HUES64 (cell line): ENCODE data around the gene LRRN1. TPM values are rescaled to one million over a fixed set of nuclear protein-coding genes. Genes with fewer than 3 reads are reported as not detected.

Experiments used
- H3K27ac ChIP-seq: 2 replicates; pipeline ENCODE4 v1.7.0; 2013; ENCODE audit warnings: low read depth, low read length, inconsistent platforms
- H3K27me3 ChIP-seq: 2 replicates; pipeline ENCODE4 v1.6.1; 2013; ENCODE audit warnings: mild to moderate bottlenecking, low read length; ENCODE audit not compliant: insufficient read depth
- H3K36me3 ChIP-seq: 2 replicates; pipeline ENCODE4 v1.6.1; 2013; ENCODE audit warnings: mild to moderate bottlenecking, low read length; ENCODE audit not compliant: insufficient read depth
- H3K4me1 ChIP-seq: 2 replicates; pipeline ENCODE4 v1.6.1; 2013; ENCODE audit warnings: mild to moderate bottlenecking, low read length, moderate library complexity; ENCODE audit not compliant: insufficient read depth
- H3K4me3 ChIP-seq: 2 replicates; pipeline ENCODE4 v1.5.1; 2013; ENCODE audit warnings: mild to moderate bottlenecking, low read length, moderate library complexity
- H3K9ac ChIP-seq: 2 replicates; pipeline ENCODE4 v1.6.1; 2013; ENCODE audit warnings: mild to moderate bottlenecking, low read depth, low read length
- H3K9me3 ChIP-seq: 2 replicates; pipeline ENCODE4 v1.6.1; 2013; ENCODE audit warnings: low read depth, low read length; ENCODE audit not compliant: insufficient read depth
- WGBS: fragments of 150-250, 120-280 bp; methylation state at CpG from one replicate; pipeline ENCODE4 v1.1.7; 2013; ENCODE audit warnings: missing lambda C conversion rate; 5-methylcytosine and 5-hydroxymethylcytosine counted together
- polyA plus RNA-seq, 2 experiments: library from polyadenylated mRNA; stranded (reverse); fragments of 50-300 nt; gene quantifications; one replicate each; pipeline ENCODE4 v1.2.3, GENCODE V29; 2013

The LRRN1 gene
- 167 TPM for polyA plus RNA-seq (2013, experiment 1 of 2)
- polyA plus RNA-seq (2013, experiment 2 of 2) = 164 TPM

DNA sequence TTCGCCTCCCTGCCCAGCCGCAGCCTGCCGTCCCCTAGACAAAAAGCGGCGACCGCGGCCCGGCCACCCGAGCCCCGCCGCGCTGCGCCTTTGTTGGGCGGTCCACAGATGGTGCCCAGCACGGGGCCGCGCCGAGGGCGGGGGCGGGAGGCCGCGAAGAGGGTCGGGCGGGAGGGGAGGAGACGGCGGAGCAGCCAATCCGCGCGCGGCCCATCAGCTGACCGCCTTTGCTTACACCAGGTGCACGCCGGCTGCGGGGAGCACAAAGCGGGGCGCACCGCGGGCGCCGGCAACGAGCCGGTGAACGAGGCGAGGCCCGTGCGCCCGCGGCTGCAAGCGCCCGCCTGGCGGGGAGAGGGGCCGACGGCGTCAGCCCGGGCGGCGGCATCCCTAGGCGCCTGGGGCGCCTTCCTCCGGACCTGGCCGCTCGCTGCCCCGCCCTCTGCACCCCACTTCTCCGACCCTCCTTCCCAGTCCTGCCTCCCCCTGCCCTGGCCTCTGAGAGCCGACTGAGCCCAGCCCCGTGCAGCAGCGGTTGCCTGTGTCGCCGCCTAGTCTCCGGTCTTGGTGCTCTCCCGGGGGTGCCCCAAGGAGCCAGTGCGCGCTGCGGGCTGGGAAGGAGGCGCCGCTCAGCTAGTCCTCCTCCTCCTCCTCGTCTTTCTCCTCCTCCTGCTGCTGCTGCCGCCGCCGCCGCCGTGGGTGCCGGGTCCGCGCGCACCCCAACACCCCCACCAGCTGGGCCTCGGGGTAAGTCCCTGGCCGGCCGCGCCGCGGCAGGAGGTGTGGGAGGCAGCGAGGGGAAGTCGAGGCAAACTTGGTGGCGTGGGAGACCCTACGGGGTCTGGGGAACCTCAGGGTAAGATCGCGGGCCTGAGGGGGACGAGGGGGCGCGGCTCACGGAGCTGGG, at the start of gene LRRN1:
Gene LRRN1, plus strand, starts transcription at position 259 of the 907 bp plus-strand sequence. CDS start 45,211 bp downstream, outside the sequence.
- Histone ChIP-seq H3K4me1 (peaks cover 31% of the 10 kb centered on the region), H3K27ac (peak within 1 kb of the TSS; percentile 99), H3K27me3 (peaks cover 21% of the 10 kb centered on the region), H3K4me3 (peak within 1 kb of the TSS; percentile 78), H3K9me3 (no peaks in the 10 kb centered on the region), H3K9ac (peak within 1 kb of the TSS; percentile 97), H3K36me3 (peaks cover 22% of the 10 kb centered on the region)
- WGBS = under 1% methylated on average over 102 of the region's 102 CpGs

GRCh38 chr3:3753416-3753815, 45.8 kb upstream of the LRRN1 start:
- WGBS = 65% methylated on average over 3 of the region's 3 CpGs
- Histone ChIP-seq H3K27me3 (no peaks in the 10 kb centered on the region), H3K4me3 (no peak overlapping the region), H3K36me3 (no peaks in the 10 kb centered on the region), H3K9ac (no peak overlapping the region), H3K9me3 (no peaks in the 10 kb centered on the region), H3K4me1 (peaks cover 4% of the 10 kb centered on the region; the same call in 1 of the 2 replicates), H3K27ac (no peak overlapping the region)

GRCh38 chr3:3765661-3766060, 33.6 kb upstream of the LRRN1 start:
- WGBS = 70% methylated on average over 4 of the region's 4 CpGs
- Histone ChIP-seq H3K4me1 (peaks cover 7% of the 10 kb centered on the region; the same call in 1 of the 2 replicates), H3K9ac (no peak overlapping the region), H3K9me3 (no peaks in the 10 kb centered on the region), H3K27me3 (no peaks in the 10 kb centered on the region), H3K27ac (no peak overlapping the region), H3K36me3 (no peaks in the 10 kb centered on the region), H3K4me3 (no peak overlapping the region)

GRCh38 chr3:3766140-3766539, 33.1 kb upstream of the LRRN1 start:
- Histone ChIP-seq H3K27ac (no peak overlapping the region), H3K4me1 (peaks cover 7% of the 10 kb centered on the region; the same call in 1 of the 2 replicates)
- 97% methylated on average over 1 of the region's 1 CpG for whole genome bisulfite sequencing

DNA sequence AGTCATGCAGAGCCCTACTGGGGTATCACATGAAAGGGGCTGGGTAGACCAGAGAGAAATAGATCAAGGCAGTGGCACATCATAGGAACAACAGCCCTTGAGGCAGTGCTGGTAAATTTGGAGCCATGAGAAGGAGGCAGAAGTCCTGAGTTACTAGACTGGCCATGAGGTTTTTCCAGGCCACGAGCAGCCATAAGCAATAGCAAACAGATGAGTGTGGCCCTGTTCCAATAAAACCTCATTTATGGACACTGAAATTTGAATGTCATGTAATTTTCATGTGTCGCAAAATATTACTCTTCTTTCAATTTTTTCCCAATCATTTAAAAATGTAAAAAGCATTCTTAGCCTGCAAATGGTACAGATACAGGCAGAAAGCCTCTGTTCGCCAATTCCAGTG, 28.1 kb upstream of the LRRN1 start:
- 99% methylated on average over 3 of the region's 3 CpGs for WGBS
- no peaks in the 10 kb centered on the region; the same call in 1 of the 2 replicates for H3K4me1 ChIP-seq

More at GRCh38 chr3:3766140-3766539, 33.1 kb upstream of the LRRN1 start:
- Histone ChIP-seq H3K27me3 (no peaks in the 10 kb centered on the region), H3K4me3 (no peak overlapping the region), H3K9me3 (no peaks in the 10 kb centered on the region), H3K9ac (no peak overlapping the region), H3K36me3 (no peaks in the 10 kb centered on the region)

DNA sequence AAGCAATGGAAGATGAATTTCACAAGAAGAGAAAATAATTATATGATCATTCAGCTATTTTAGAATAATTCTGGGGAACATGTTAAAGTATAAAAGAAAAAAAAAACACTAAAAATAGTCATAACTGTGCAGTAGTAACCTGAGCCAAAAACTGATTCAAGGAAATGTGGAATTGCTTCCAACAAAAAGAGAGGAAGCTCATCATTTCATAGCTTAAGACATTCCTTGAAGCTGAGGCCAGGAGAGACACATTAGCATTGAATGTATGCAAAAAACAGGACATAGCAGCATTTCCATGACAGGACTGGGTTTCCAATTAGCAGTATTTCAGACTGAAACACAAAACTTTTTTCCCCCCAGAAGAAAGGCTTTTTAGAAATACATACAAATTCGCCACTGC, 27.7 kb upstream of the LRRN1 start:
- no peak overlapping the region for H3K9ac ChIP-seq
- WGBS = 100% methylated on average over 1 of the region's 1 CpG
- no peaks in the 10 kb centered on the region for H3K27me3 ChIP-seq
- H3K27ac ChIP-seq = no peak overlapping the region
- no peaks in the 10 kb centered on the region; the same call in 1 of the 2 replicates for H3K4me1 ChIP-seq
- no peaks in the 10 kb centered on the region for H3K36me3 ChIP-seq
- peaks cover 9% of the 10 kb centered on the region; the same call in 1 of the 2 replicates for H3K9me3 ChIP-seq
- no peak overlapping the region for H3K4me3 ChIP-seq

More for the DNA sequence above, 28.1 kb upstream of the LRRN1 start:
- Histone ChIP-seq H3K36me3 (no peaks in the 10 kb centered on the region), H3K4me3 (no peak overlapping the region), H3K9ac (no peak overlapping the region), H3K27me3 (no peaks in the 10 kb centered on the region), H3K9me3 (peaks cover 8% of the 10 kb centered on the region; the same call in 1 of the 2 replicates), H3K27ac (no peak overlapping the region)

- Histone ChIP-seq H3K9ac (no peak overlapping the region), H3K9me3 (peaks cover 9% of the 10 kb centered on the region; the same call in 1 of the 2 replicates), H3K4me3 (no peak overlapping the region), H3K4me1 (no peaks in the 10 kb centered on the region; the same call in 1 of the 2 replicates), H3K27me3 (no peaks in the 10 kb centered on the region), H3K36me3 (no peaks in the 10 kb centered on the region), H3K27ac (no peak overlapping the region)
- 100% methylated on average over 1 of the region's 1 CpG for WGBS
Observed at GRCh38 chr3:3772338-3772737, 26.9 kb upstream of the LRRN1 start.

- Histone ChIP-seq H3K9ac (no peak overlapping the region), H3K27ac (no peak overlapping the region), H3K9me3 (peaks cover 9% of the 10 kb centered on the region; the same call in 1 of the 2 replicates), H3K4me1 (no peaks in the 10 kb centered on the region), H3K27me3 (no peaks in the 10 kb centered on the region), H3K4me3 (no peak overlapping the region), H3K36me3 (no peaks in the 10 kb centered on the region)
- 87% methylated on average over 7 of the region's 7 CpGs for WGBS
Observed at GRCh38 chr3:3772920-3773319, 26.3 kb upstream of the LRRN1 start.

DNA sequence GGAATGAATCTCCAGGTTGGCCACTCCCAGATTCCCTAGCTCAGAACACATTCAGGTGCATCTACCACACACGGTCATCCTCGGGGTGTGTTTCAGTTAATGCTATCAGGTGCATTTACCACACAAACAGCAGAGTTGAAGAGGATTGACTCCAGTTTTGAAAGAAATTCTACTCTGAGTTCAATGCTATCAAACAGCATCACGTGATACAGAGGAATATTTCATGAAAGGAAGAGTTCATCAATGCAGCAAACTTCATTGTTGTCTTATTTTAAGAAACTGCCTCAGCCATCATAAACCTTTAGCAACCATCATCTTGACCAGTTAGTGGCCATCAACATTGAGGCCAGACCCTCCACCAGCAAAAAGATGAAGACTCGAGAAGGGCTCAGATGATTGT, 22.6 kb upstream of the LRRN1 start:
- Histone ChIP-seq H3K4me3 (no peak overlapping the region), H3K9ac (no peak overlapping the region), H3K36me3 (no peaks in the 10 kb centered on the region), H3K4me1 (no peaks in the 10 kb centered on the region), H3K27ac (no peak overlapping the region), H3K27me3 (no peaks in the 10 kb centered on the region), H3K9me3 (peaks cover 9% of the 10 kb centered on the region; the same call in 1 of the 2 replicates)
- 92% methylated on average over 3 of the region's 4 CpGs for WGBS

DNA sequence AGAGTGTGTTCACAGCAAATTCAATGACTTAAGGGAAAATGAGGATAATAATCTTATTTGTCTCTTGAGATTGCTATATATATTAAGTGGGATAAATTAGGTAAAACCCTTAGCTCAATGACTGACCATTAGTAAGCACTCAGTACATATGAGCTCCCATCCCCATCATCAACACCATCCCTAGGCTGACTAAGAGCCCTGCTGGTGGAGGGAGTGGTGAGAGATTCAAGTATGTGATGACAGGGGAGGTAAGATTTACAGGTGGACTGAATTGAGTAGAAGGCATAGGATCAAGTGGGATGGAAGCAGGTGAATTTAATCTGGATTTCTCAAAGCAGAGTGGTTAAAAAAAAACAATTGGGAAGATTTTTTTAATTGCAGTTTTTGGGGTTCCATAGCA, 21.0 kb upstream of the LRRN1 start:
- no peak overlapping the region for H3K27ac ChIP-seq
- H3K27me3 ChIP-seq = no peaks in the 10 kb centered on the region
- no peak overlapping the region for H3K9ac ChIP-seq
- peaks cover 9% of the 10 kb centered on the region; the same call in 1 of the 2 replicates for H3K9me3 ChIP-seq
- H3K36me3 ChIP-seq = no peaks in the 10 kb centered on the region
- H3K4me1 ChIP-seq = no peaks in the 10 kb centered on the region
- H3K4me3 ChIP-seq = no peak overlapping the region

DNA sequence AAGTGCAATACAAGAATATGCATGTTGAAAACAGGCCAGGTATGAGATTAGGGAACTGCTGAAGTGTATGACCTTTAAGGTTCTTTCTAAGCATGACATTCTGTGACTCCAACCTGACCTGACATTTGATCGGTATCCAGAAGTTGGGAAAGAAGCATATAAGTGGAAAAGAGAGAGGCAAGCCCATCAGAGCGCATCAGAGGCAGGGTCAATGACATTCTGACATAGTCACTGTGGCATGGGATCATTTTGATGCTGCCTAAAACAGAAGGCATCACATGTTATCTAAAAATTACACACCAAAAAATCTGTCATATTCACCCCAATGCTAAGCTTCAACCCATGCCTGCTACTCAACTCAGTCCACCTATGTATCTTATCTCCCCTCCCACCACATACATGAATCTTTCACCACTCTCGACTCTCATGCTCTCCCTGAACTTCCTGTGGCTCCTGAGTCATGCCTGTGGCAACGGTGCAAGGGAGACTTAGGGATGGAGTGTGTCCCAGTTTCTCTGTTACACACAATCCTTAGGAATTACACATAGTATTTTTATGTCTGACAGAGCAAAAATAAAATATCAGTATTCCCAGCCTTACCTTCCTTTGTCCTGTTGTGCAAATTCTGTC, 20.5 kb upstream of the LRRN1 start:
- Histone ChIP-seq H3K36me3 (no peaks in the 10 kb centered on the region), H3K27me3 (no peaks in the 10 kb centered on the region), H3K4me3 (no peak overlapping the region), H3K9me3 (peaks cover 9% of the 10 kb centered on the region; the same call in 1 of the 2 replicates), H3K27ac (no peak overlapping the region), H3K9ac (no peak overlapping the region), H3K4me1 (no peaks in the 10 kb centered on the region)
- WGBS = 72% methylated on average over 4 of the region's 4 CpGs
